HepG2 (cell line): ENCODE results near the gene SPSB1.

Source experiments
- RAD21 ChIP-seq: fragments of 450-650 bp; formaldehyde crosslinking; IDR thresholded peaks from 2 replicates; pipeline ENCODE4 v1.5.0; 2020; ENCODE audit warnings: mild to moderate bottlenecking
- TCF7L2 ChIP-seq: IDR thresholded peaks from 2 replicates; pipeline ENCODE4 v1.6.1; 2011; ENCODE audit warnings: mild to moderate bottlenecking, low read depth, low read length, moderate library complexity
- ZNF747 ChIP-seq: sonication (generic); formaldehyde crosslinking; IDR thresholded peaks from 2 replicates; pipeline ENCODE4 v1.8.1; 2023; ENCODE audit warnings: missing genetic modification reagents, mild to moderate bottlenecking, borderline replicate concordance
- ZNF781 ChIP-seq: sonication (generic); formaldehyde crosslinking; IDR thresholded peaks from 2 replicates; pipeline ENCODE4 v1.5.1; 2020; ENCODE audit warnings: borderline replicate concordance, mild to moderate bottlenecking, missing genetic modification reagents; ENCODE audit errors: not compliant biosample characterization

- TF ChIP-seq ZNF781 (no peak), RAD21 (CRISPR knock-in tag) (no peak), TCF7L2 (no peak), ZNF747 (no peak)
These were observed 28.8 kb downstream of the SPSB1 start for GRCh38 chr1:9321480-9321849.
